Retinal pigment epithelial cell (primary cell): Measurements from ENCODE around the gene TMEFF2.

Experiments used
- DNase-seq: peaks from one replicate; pipeline ENCODE4 v3.0.0-alpha.2; 2010; ENCODE audit warnings: low read depth
- H3K4me3 ChIP-seq: 2 replicates; pipeline ENCODE4 v1.5.1; 2011; ENCODE audit warnings: mild to moderate bottlenecking, low read length, control low read depth, moderate library complexity
- CTCF ChIP-seq: conservative IDR thresholded peaks from 2 replicates; pipeline ENCODE4 v1.5.1; 2011; ENCODE audit warnings: low read depth, low read length, control low read depth, inconsistent platforms

TMEFF2 gene

GRCh38 chr2:192042126-192042525 is 152.6 kb downstream of the TMEFF2 start:
- no peak for DNase-seq
- no peak overlapping the region for H3K4me3 ChIP-seq
- TF ChIP-seq CTCF = no peak

- H3K4me3 ChIP-seq = no peak overlapping the region
- TF ChIP-seq CTCF = no peak
- DNase-seq = no peak
Measured at GRCh38 chr2:192038110-192038509, 156.6 kb downstream of the TMEFF2 start.

- TF ChIP-seq CTCF = no peak
- H3K4me3 ChIP-seq = no peak overlapping the region
- no peak for DNase-seq
Measured at GRCh38 chr2:192035731-192036442, 158.8 kb downstream of the TMEFF2 start.

- no peak overlapping the region for H3K4me3 ChIP-seq
- DNase-seq = no peak
- TF ChIP-seq CTCF = no peak
Measured at GRCh38 chr2:192030856-192031255, 163.9 kb downstream of the TMEFF2 start.

- no peak for TF ChIP-seq CTCF
- no peak for DNase-seq
- H3K4me3 ChIP-seq = no peak overlapping the region
Measured at GRCh38 chr2:192030289-192030688, 164.4 kb downstream of the TMEFF2 start.

GRCh38 chr2:192029089-192029488 is 165.6 kb downstream of the TMEFF2 start:
- DNase-seq = no peak
- H3K4me3 ChIP-seq = no peak overlapping the region
- TF ChIP-seq CTCF = peak; percentile 26

GRCh38 chr2:192026825-192027120 is 168.0 kb downstream of the TMEFF2 start:
- DNase-seq = no peak
- TF ChIP-seq CTCF = no peak
- no peak overlapping the region for H3K4me3 ChIP-seq
